Testis (tissue), 2 donors: ENCODE results near the gene STARD6.

ENCODE experiments used
- CTCF ChIP-seq, 3 experiments: fragments of 450-650 bp in 2 of 3; fragments of 200-600 bp in 1 of 3; sonication (generic) in 1 of 3; IDR thresholded peaks; one replicate each; pipeline ENCODE4 v1.5.1; 2016 to 2019; ENCODE audit warnings: antibody characterized with exemption in 3 of 3, mild to moderate bottlenecking in 2 of 3, moderate library complexity in 1 of 3
- POLR2A ChIP-seq: fragments of 450-650 bp; IDR thresholded peaks from one replicate; pipeline ENCODE4 v1.6.1; 2017; ENCODE audit warnings: antibody characterized with exemption, mild to moderate bottlenecking, moderate library complexity

GRCh38 chr18:54378057-54378456 is 20.4 kb upstream of the STARD6 start:
- TF ChIP-seq CTCF (IDR thresholded peaks at IDR 0.05), result no peak
- no peak for TF ChIP-seq POLR2A
